ENCODE results near the gene SRP19.

Gene SRP19

GRCh38 chr5:112918136-112918535, 57.0 kb downstream of the SRP19 start:
- H3K4me1 ChIP-seq (ENCODE audit: control insufficient read depth, insufficient read depth, low read length) = peaks cover 29% of the 10 kb centered on the region
- H3K27me3 ChIP-seq (ENCODE audit: control insufficient read depth in 1 of 2, insufficient read depth in 2 of 2, low read length in 2 of 2) = no peaks in the 10 kb centered on the region
- no peak overlapping the region for H3K27ac ChIP-seq (ENCODE audit: low read length)

GRCh38 chr5:112918679-112919078, 57.6 kb downstream of the SRP19 start:
- H3K36me3 ChIP-seq (ENCODE audit: control insufficient read depth in 2 of 2, insufficient read depth in 2 of 2, low read length in 2 of 2) = peaks cover 9 to 16% of the 10 kb centered on the region in 2 donors
- no peak overlapping the region for H3K27ac ChIP-seq (ENCODE audit: low read length)
- H3K9ac ChIP-seq (ENCODE audit: low read length in 2 of 2) = no peak overlapping the region
- H3K27me3 ChIP-seq (ENCODE audit: control insufficient read depth in 1 of 2, insufficient read depth in 2 of 2, low read length in 2 of 2) = no peaks in the 10 kb centered on the region
- H3K4me3 ChIP-seq (ENCODE audit: low read length in 2 of 2) = no peak overlapping the region
- no peaks in the 10 kb centered on the region for H3K9me3 ChIP-seq (ENCODE audit: control insufficient read depth in 2 of 2, low read length in 2 of 2)
- H3K4me1 ChIP-seq (ENCODE audit: control insufficient read depth, insufficient read depth, low read length) = peaks cover 29% of the 10 kb centered on the region

More at GRCh38 chr5:112918136-112918535, 57.0 kb downstream of the SRP19 start:
- no peak overlapping the region for H3K4me3 ChIP-seq (ENCODE audit: low read length in 2 of 2)
- no peaks in the 10 kb centered on the region for H3K9me3 ChIP-seq (ENCODE audit: control insufficient read depth in 2 of 2, low read length in 2 of 2)
- H3K36me3 ChIP-seq (ENCODE audit: control insufficient read depth in 2 of 2, insufficient read depth in 2 of 2, low read length in 2 of 2) = peaks cover 9 to 16% of the 10 kb centered on the region in 2 donors
- peak overlapping the region; percentile 13 to 34 for H3K9ac ChIP-seq (ENCODE audit: low read length in 2 of 2)

Data from stomach smooth muscle (tissue), 2 donors.